Mesangial cell (primary cell): ENCODE results near the gene PARP15. TPM values are rescaled to one million over a fixed set of nuclear protein-coding genes. Genes with fewer than 3 reads are reported as not detected.

Experiments used
- total RNA-seq: library from RNA; depleted of rRNA; stranded (reverse); fragments of >200 nt; gene quantifications from 2 replicates; pipeline ENCODE4 v1.2.3, GENCODE V29; 2015

Gene PARP15
- total RNA-seq, result 0.25 TPM in 1 of 2 replicates, not detected in the other

GRCh38 chr3:122577409-122578031 lies at the start of gene PARP15:
Gene PARP15 (plus strand): TSS chr3:122577650. CDS start chr3:122577668, 18 bp downstream.

GRCh38 chr3:122564155-122564912 lies 13.1 kb upstream of the PARP15 start, which contains the start of the genes DTX3L and PARP9:
Gene DTX3L (plus strand): TSS chr3:122564338. CDS start chr3:122564427, 89 bp downstream.
Gene PARP9 (minus strand): TSS chr3:122564300. CDS start chr3:122559620, 4,680 bp downstream.

GRCh38 chr3:122680475-122681283 lies 103.2 kb downstream of the PARP15 start, which contains the start of gene PARP14:
Gene PARP14 (plus strand): TSS chr3:122680839. CDS start chr3:122680884, 45 bp downstream.

Other genes starting within 250 kb of the PARP15 start
- gene MIX23, start 194.4 kb upstream of the PARP15 start, total RNA-seq, result 10.0 and 24.0 TPM in 2 replicates
- gene FAM162A, start 193.5 kb upstream of the PARP15 start, total RNA-seq, result 14.0 and 17.1 TPM in 2 replicates
- gene WDR5B, start 161.6 kb upstream of the PARP15 start, total RNA-seq, result 1.6 and 3.3 TPM in 2 replicates
- gene KPNA1, start 62.7 kb upstream of the PARP15 start, total RNA-seq, result 27.1 and 29.4 TPM in 2 replicates
- gene PARP9, start 13.3 kb upstream of the PARP15 start, total RNA-seq, result 6.8 and 13.2 TPM in 2 replicates
- 15.6 and 26.0 TPM in 2 replicates for gene DTX3L, start 13.3 kb upstream of the PARP15 start, total RNA-seq
- gene PARP14, start 103.2 kb downstream of the PARP15 start, total RNA-seq, result 20.9 and 23.7 TPM in 2 replicates
- 2.4 and 4.2 TPM in 2 replicates for gene HSPBAP1, start 216.2 kb downstream of the PARP15 start, total RNA-seq
- 12.7 and 19.0 TPM in 2 replicates for gene SLC49A4, start 217.4 kb downstream of the PARP15 start, total RNA-seq